ENCODE results near the gene MRPL49.

Gene MRPL49

GRCh38 chr11:65090628-65091027, 31.5 kb upstream of the MRPL49 start:
- no peak overlapping the region for H3K4me3 ChIP-seq (ENCODE audit: low read depth, low read length)
- no peak for TF ChIP-seq CTCF (IDR thresholded peaks at IDR 0.05; ENCODE audit: low read depth, low read length)

- TF ChIP-seq CTCF (IDR thresholded peaks at IDR 0.05; ENCODE audit: low read depth, low read length), result no peak
- peak overlapping the region; percentile 78 for H3K4me3 ChIP-seq (ENCODE audit: low read depth, low read length)
Measured at GRCh38 chr11:65095427-65095826, 26.7 kb upstream of the MRPL49 start.

DNA sequence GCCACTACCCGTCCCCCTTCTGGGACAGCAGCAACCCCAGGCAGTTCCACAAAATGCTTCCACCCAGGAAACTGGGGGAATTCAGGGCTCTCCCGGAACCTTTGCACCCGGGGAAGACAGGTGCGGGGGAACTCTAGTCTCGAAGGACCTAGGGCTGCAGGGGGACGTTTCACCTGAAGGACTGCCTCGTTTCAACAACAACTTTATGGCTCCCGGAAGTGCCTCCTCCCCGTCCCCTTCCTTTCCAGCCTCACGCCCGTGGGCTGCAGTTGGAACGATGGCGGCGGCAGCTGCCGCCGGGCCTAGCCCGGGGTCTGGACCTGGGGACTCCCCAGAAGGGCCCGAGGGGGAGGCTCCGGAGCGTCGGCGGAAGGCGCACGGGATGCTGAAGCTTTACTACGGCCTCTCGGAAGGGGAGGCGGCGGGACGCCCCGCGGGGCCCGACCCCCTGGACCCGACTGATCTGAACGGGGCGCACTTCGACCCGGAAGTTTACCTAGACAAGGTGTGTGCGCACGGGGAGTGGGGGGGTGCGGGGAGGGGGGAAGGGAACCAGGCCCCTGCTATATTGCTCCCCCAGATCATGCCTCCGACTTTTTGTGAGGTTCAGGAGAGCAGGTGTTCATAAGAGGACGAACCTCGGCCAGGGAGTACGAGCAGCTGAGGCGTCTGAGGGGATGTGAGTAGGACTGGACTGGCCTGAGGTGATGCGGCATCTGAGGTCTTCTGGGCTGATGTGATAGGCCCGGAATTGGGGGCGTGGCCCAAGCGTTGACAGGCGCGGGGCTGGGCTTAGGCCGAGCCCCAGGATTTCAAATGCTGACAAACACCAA, 25.9 kb upstream of the MRPL49 start, which contains the start of gene VPS51:
TSS of gene VPS51 (plus strand) at position 241 of the 833 bp plus-strand sequence. CDS start at position 278, 37 bp downstream.
- no peak for TF ChIP-seq CTCF (IDR thresholded peaks at IDR 0.05; ENCODE audit: low read depth, low read length)
- H3K4me3 ChIP-seq (ENCODE audit: low read depth, low read length), result peak within 1 kb of the TSS; percentile 78

DNA sequence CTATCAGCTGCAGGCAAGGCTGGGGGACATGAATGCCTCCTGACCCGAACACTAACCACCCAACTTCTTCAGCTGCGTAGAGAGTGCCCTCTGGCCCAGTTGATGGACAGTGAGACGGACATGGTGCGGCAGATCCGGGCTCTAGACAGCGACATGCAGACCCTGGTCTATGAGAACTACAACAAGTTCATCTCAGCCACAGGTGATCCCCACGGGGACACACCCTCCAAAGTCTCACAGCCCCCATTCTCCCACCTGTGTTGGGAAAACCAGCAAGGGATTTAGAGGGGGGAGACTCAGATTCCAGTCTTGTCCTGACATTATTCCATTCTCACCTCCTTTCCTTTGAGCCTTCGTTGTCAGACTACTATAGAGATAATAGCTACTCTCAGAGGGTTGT, 25.2 kb upstream of the MRPL49 start:
- peak overlapping the region; percentile 78 for H3K4me3 ChIP-seq (ENCODE audit: low read depth, low read length)
- TF ChIP-seq CTCF (IDR thresholded peaks at IDR 0.05; ENCODE audit: low read depth, low read length), result no peak

DNA sequence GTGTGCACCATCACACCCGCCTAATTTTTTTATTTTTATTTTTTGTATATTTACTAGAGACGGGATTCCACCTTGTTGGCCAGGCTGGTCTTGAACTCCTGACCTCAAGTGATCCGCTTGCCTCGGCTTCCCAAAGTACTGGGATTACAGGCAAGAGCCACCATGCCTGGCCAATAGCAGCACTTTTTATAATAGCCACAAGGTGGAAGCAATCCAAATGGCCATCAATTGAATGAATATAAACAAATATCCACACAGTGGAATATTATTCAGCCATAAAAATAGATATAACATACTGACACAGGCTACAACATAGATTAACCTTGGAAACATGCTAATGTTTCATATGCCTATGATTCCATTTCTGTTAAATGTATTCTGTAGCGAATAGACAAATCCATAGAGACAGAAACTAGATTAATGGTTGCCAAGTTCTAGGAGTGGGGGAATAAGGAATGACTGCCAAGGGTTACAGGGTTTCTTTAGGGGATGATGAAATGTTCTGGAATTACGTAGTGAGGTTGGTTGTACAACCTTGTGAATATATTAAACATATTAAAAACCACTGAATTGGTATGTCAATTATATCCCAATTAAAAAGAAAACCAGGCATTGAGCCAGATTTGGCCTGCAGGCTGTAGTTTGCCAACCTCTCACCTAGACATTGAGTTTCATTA, 21.3 kb upstream of the MRPL49 start:
- H3K4me3 ChIP-seq (ENCODE audit: low read depth, low read length), result no peak overlapping the region
- no peak for TF ChIP-seq CTCF (IDR thresholded peaks at IDR 0.05; ENCODE audit: low read depth, low read length)

- no peak overlapping the region for H3K4me3 ChIP-seq (ENCODE audit: low read depth, low read length)
Measured at GRCh38 chr11:65102142-65103095, 19.7 kb upstream of the MRPL49 start.

More at GRCh38 chr11:65102142-65103095, 19.7 kb upstream of the MRPL49 start:
- no peak for TF ChIP-seq CTCF (IDR thresholded peaks at IDR 0.05; ENCODE audit: low read depth, low read length)

Data from WI38 (cell line).